GM21367 (cell line): ENCODE results near the gene FETUB.

Source experiments
- ATAC-seq: cut with Tn5 transposase; IDR thresholded peaks from one replicate; pipeline ENCODE4 v1.9.1; 2021; ENCODE audit not compliant: unreplicated experiment

FETUB gene

GRCh38 chr3:186639778-186640472 lies at the start of gene FETUB:
Gene FETUB, plus strand, starts transcription at chr3:186640399. Its CDS starts 62 bp downstream, at chr3:186640461.
- no peak for ATAC-seq

- ATAC-seq, result no peak
These were observed 49.5 kb upstream of the FETUB start for GRCh38 chr3:186590580-186591295.

- ATAC-seq, result no peak
These were observed 47.5 kb upstream of the FETUB start for GRCh38 chr3:186592682-186593081.

- no peak for ATAC-seq
These were observed 46.3 kb upstream of the FETUB start for GRCh38 chr3:186593862-186594261.

- no peak for ATAC-seq
These were observed 45.5 kb upstream of the FETUB start for GRCh38 chr3:186594591-186595113.

- no peak for ATAC-seq
These were observed 43.5 kb upstream of the FETUB start for GRCh38 chr3:186596568-186597287.

GRCh38 chr3:186598108-186598784 lies 42.0 kb upstream of the FETUB start:
- ATAC-seq, result no peak

GRCh38 chr3:186598794-186599141 lies 41.4 kb upstream of the FETUB start:
- no peak for ATAC-seq

GRCh38 chr3:186599142-186599784 lies 40.9 kb upstream of the FETUB start:
- ATAC-seq, result no peak

GRCh38 chr3:186599785-186600166 lies 40.4 kb upstream of the FETUB start:
- ATAC-seq, result no peak

GRCh38 chr3:186600896-186601295 lies 39.3 kb upstream of the FETUB start:
- ATAC-seq, result no peak

GRCh38 chr3:186603159-186603558 lies 37.0 kb upstream of the FETUB start:
- ATAC-seq, result no peak

- ATAC-seq, result no peak
These were observed 35.1 kb upstream of the FETUB start for GRCh38 chr3:186605078-186605477.

GRCh38 chr3:186605561-186606545 lies 34.3 kb upstream of the FETUB start:
- no peak for ATAC-seq

- ATAC-seq, result no peak
These were observed 31.5 kb upstream of the FETUB start for GRCh38 chr3:186608624-186609215.

- no peak for ATAC-seq
These were observed 30.8 kb upstream of the FETUB start for GRCh38 chr3:186609247-186609868.

- no peak for ATAC-seq
These were observed 28.1 kb upstream of the FETUB start for GRCh38 chr3:186612065-186612464.

- ATAC-seq, result no peak
These were observed 27.2 kb upstream of the FETUB start, which contains the start of gene AHSG for GRCh38 chr3:186612721-186613636. Gene AHSG, plus strand, starts transcription at chr3:186613060. Its CDS starts 82 bp downstream, at chr3:186613142.
